IPS DF 19.7 (cell line): Measurements from ENCODE around the gene OMD.

Source experiments
- DNase-seq: peaks from one replicate; pipeline ENCODE4 v3.0.0-alpha.2; 2013; ENCODE audit warnings: low read depth, low spot score

Gene OMD

GRCh38 chr9:92424340-92424739 is at the start of gene OMD:
Gene OMD (minus strand): TSS chr9:92424471. CDS start chr9:92417558, 6,913 bp downstream.
- DNase-seq = no peak

- DNase-seq = no peak
Measured at GRCh38 chr9:92468206-92468605, 43.9 kb upstream of the OMD start.

- DNase-seq = no peak
Measured at GRCh38 chr9:92467511-92467910, 43.2 kb upstream of the OMD start.

GRCh38 chr9:92467041-92467440 is 42.8 kb upstream of the OMD start:
- DNase-seq = no peak

- no peak for DNase-seq
Measured at GRCh38 chr9:92463984-92464383, 39.7 kb upstream of the OMD start.

- DNase-seq = no peak
Measured at GRCh38 chr9:92463387-92463786, 39.1 kb upstream of the OMD start.

GRCh38 chr9:92457576-92457975 is 33.3 kb upstream of the OMD start:
- DNase-seq = no peak

- DNase-seq = no peak
Measured at GRCh38 chr9:92455217-92455616, 30.9 kb upstream of the OMD start.

- DNase-seq = no peak
Measured at GRCh38 chr9:92446536-92446935, 22.3 kb upstream of the OMD start.

GRCh38 chr9:92444841-92445240 is 20.6 kb upstream of the OMD start:
- DNase-seq = no peak

- DNase-seq = no peak
Measured at GRCh38 chr9:92440751-92441046, 16.4 kb upstream of the OMD start.

GRCh38 chr9:92439921-92440750 is 15.9 kb upstream of the OMD start:
- no peak for DNase-seq

- DNase-seq = no peak
Measured at GRCh38 chr9:92438900-92439526, 14.7 kb upstream of the OMD start.

- DNase-seq = no peak
Measured at GRCh38 chr9:92435263-92435662, 11.0 kb upstream of the OMD start.

GRCh38 chr9:92432972-92433548 is 8.8 kb upstream of the OMD start:
- DNase-seq = no peak

- no peak for DNase-seq
Measured at GRCh38 chr9:92432350-92432749, 8.1 kb upstream of the OMD start.

- no peak for DNase-seq
Measured at GRCh38 chr9:92429836-92430235, 5.6 kb upstream of the OMD start.

GRCh38 chr9:92426501-92427145 is 2.4 kb upstream of the OMD start:
- no peak for DNase-seq

- no peak for DNase-seq
Measured at GRCh38 chr9:92425474-92425873, 1.2 kb upstream of the OMD start.

GRCh38 chr9:92423612-92424011 is 659 bp downstream of the OMD start:
- DNase-seq = no peak

- DNase-seq = no peak
Measured at GRCh38 chr9:92422611-92423338, 1.5 kb downstream of the OMD start.

- no peak for DNase-seq
Measured at GRCh38 chr9:92414566-92414965, 9.7 kb downstream of the OMD start.
